ENCODE data around the gene SCGN.

GRCh38 chr6:25640446-25640845 lies 11.6 kb upstream of the SCGN start:
- TF ChIP-seq CTCF (IDR thresholded peaks at IDR 0.05) (no peak), POLR2A (IDR thresholded peaks at IDR 0.05) (no peak)

All from right lobe of liver (tissue), 4 donors.